Testis (tissue), 3 donors: Measurements from ENCODE around the gene MAP3K14. TPM values are rescaled to one million over a fixed set of nuclear protein-coding genes. Genes with fewer than 3 reads are reported as not detected.
A peak's percentile ranks its signal among the peaks of the same experiment; 100 is the strongest.

ENCODE experiments used
- DNase-seq: peaks from one replicate; pipeline ENCODE4 v3.0.0-alpha.2; 2019
- H3K27ac ChIP-seq, 2 donors: fragments of 200-600 bp; sonication (generic); one replicate each; pipeline ENCODE4 v1.5.1; 2019
- H3K27me3 ChIP-seq: fragments of 200-600 bp; sonication (generic); one replicate; pipeline ENCODE4 v1.5.1; 2019
- H3K36me3 ChIP-seq: fragments of 200-600 bp; sonication (generic); one replicate; pipeline ENCODE4 v1.5.1; 2017; ENCODE audit warnings: low read depth; ENCODE audit errors: missing control alignments
- H3K4me1 ChIP-seq: fragments of 200-600 bp; sonication (generic); one replicate; pipeline ENCODE4 v1.5.1; 2019
- H3K4me3 ChIP-seq, 2 donors: fragments of 200-600 bp; sonication (generic); one replicate each; pipeline ENCODE4 v1.5.1; 2017 to 2019
- H3K9me3 ChIP-seq: fragments of 200-600 bp; sonication (generic); one replicate; pipeline ENCODE4 v1.5.1; 2017
- CTCF ChIP-seq, 3 experiments: fragments of 450-650 bp in 2 of 3; fragments of 200-600 bp in 1 of 3; sonication (generic) in 1 of 3; IDR thresholded peaks; one replicate each; pipeline ENCODE4 v1.5.1; 2016 to 2019; ENCODE audit warnings: antibody characterized with exemption in 3 of 3, mild to moderate bottlenecking in 2 of 3, moderate library complexity in 1 of 3
- POLR2A ChIP-seq: fragments of 450-650 bp; IDR thresholded peaks from one replicate; pipeline ENCODE4 v1.6.1; 2017; ENCODE audit warnings: antibody characterized with exemption, mild to moderate bottlenecking, moderate library complexity
- WGBS, 2 donors: methylation state at CpG; one replicate each; pipeline ENCODE4 v1.1.5; 2018; 5-methylcytosine and 5-hydroxymethylcytosine counted together
- intact Hi-C: fragments of 100-400 bp; cut with DNase I; formaldehyde crosslinking; loops from one replicate; pipeline ENCODE4 v1.15.1; 2023; ENCODE audit warnings: low total_unique reads
- polyA plus RNA-seq: library from polyadenylated mRNA; stranded (reverse); fragments of 350-450 nt; fragmentation: Illumina TruSeq; extraction: RNeasy Lipid Tissue Mini Kit (QIAGEN cat#74804); gene quantifications from one replicate; pipeline ENCODE4 v1.2.3, GENCODE V29; 2014; ENCODE audit warnings: low read depth, low replicate concordance; ENCODE audit not compliant: insufficient read depth
- total RNA-seq, 2 donors: library from RNA; depleted of rRNA; stranded (reverse); fragments of >200 nt; gene quantifications; one replicate each; pipeline ENCODE4 v1.2.3, GENCODE V29; 2016

MAP3K14 gene
- total and polyA plus RNA-seq, 3 donors from 2014 or later: 12.4 to 24.9 (median 14.6) TPM

GRCh38 chr17:45296833-45297124 lies 20.0 kb downstream of the MAP3K14 start:
- Histone ChIP-seq H3K27ac (no peak overlapping the region), H3K4me3 (no peak overlapping the region), H3K36me3 (no peaks in the 10 kb centered on the region), H3K27me3 (no peaks in the 10 kb centered on the region), H3K9me3 (no peaks in the 10 kb centered on the region), H3K4me1 (peaks cover 35% of the 10 kb centered on the region)
- TF ChIP-seq POLR2A (no peak), CTCF (IDR thresholded peaks at IDR 0.05) (no peak)
- WGBS, 2 donors: 34 to 67% methylated on average over 1 of the region's 1 CpG
- intact Hi-C loops: no loop called here
- no peak for DNase-seq

- peaks cover 41% of the 10 kb centered on the region for H3K4me1 ChIP-seq
Observed at GRCh38 chr17:45296003-45296832, 20.6 kb downstream of the MAP3K14 start.

GRCh38 chr17:45294506-45294905 lies 22.3 kb downstream of the MAP3K14 start:
- Histone ChIP-seq H3K9me3 (no peaks in the 10 kb centered on the region), H3K4me1 (peaks cover 51% of the 10 kb centered on the region), H3K27ac (peak overlapping the region; percentile 64), H3K36me3 (no peaks in the 10 kb centered on the region), H3K27me3 (no peaks in the 10 kb centered on the region), H3K4me3 (no peak overlapping the region)
- WGBS, 2 donors: 19 to 29% methylated on average over 3 of the region's 3 CpGs
- DNase-seq: peak; percentile 72
- no peak for TF ChIP-seq CTCF (IDR thresholded peaks at IDR 0.05)
- no peak for TF ChIP-seq POLR2A
- intact Hi-C loops: no loop called here

More at GRCh38 chr17:45296003-45296832, 20.6 kb downstream of the MAP3K14 start:
- no peak for TF ChIP-seq CTCF (IDR thresholded peaks at IDR 0.05)
- no peak for TF ChIP-seq POLR2A
- Histone ChIP-seq H3K27me3 (no peaks in the 10 kb centered on the region), H3K9me3 (no peaks in the 10 kb centered on the region), H3K36me3 (no peaks in the 10 kb centered on the region), H3K27ac (no peak overlapping the region), H3K4me3 (no peak overlapping the region)
- WGBS, 2 donors: 83 to 90% methylated on average over 7 of the region's 7 CpGs
- no peak for DNase-seq
- intact Hi-C loops: no loop called here

GRCh38 chr17:45293413-45294211 lies 23.2 kb downstream of the MAP3K14 start:
- peak; percentile 88 for DNase-seq
- TF ChIP-seq CTCF (IDR thresholded peaks at IDR 0.05) (no peak), POLR2A (no peak)
- Histone ChIP-seq H3K36me3 (no peaks in the 10 kb centered on the region), H3K27me3 (no peaks in the 10 kb centered on the region), H3K27ac (peak overlapping the region; percentile 64), H3K4me3 (no peak overlapping the region), H3K4me1 (peaks cover 49% of the 10 kb centered on the region), H3K9me3 (no peaks in the 10 kb centered on the region)
- 53 to 80% methylated on average over 5 to 10 of the region's 10 CpGs for WGBS, 2 donors
- intact Hi-C loops: no loop called here
